Fibroblast of the conjunctiva (primary cell): ENCODE data around the gene RBM19.

Experiments used
- DNase-seq: peaks from one replicate; pipeline ENCODE4 v3.0.0-alpha.2; 2010; ENCODE audit warnings: low read depth

RBM19 gene

GRCh38 chr12:113950873-113951272 lies 15.3 kb downstream of the RBM19 start:
- DNase-seq: no peak

DNA sequence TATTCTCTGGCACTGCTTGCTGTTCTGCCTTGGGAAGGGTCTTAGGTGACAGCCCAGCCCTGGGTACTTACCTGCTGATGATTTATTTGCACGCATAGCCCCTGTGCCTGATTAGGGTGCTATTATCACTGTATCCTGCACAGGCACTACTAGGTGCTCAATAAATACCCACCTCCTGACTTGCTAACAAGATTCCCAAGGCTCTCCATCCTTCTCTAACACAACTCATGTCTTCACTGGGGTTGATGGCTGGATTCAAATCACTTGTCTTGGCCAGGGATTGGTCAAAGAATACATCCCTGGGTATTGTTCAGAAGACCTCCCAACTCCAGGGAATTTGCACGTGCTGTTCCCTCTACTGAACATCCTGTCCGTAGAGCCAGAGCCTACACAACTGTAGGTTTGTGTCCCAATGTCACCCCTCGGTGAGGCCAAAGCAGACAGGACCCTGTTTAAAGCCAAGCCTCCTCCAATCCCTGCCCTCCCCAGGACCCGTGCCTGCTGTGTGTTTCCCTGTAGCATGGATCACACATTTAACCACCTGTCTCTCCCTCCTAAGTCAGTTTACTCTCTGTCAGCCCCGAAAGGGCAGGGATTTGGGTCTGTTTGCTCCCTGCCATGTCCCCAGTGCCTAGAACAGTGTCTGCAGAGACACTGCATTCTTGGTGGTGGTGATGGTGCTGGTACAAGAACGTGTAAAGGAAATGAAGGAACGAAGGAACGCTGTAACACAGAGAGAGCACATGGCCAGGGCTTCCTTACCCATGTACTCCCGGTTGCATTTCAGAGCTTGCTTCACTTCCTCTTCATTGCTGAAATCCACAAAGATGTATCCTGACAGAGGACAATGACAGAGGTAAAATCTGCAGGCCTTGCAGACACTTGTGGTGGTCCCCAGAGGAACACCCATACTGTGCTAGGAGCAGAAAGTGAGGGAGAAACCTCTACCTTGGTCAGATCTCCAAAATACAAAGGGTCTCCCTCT lies 16.5 kb downstream of the RBM19 start:
- no peak for DNase-seq

- no peak for DNase-seq
Measured at GRCh38 chr12:113948151-113948914, 17.8 kb downstream of the RBM19 start.

DNA sequence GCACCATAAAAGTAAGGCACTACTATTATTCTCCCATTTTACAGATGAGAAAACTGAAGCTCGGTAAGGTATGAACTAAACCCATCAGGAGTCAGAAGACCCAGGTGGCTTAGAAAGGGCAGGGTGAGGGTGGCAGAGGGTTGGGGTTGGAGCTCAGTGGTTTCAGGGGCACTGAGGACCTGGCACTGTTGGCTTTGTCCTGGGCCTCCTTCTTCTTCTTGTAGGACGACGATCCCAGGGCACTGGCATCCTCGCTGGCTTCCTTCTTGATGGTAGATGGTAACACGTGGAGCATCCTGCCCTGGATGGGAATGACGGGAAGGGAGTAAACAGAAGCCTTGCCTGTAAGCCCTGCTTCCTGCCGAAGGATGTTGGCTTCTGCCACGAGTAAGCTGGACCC lies 19.9 kb downstream of the RBM19 start:
- no peak for DNase-seq

- DNase-seq: no peak
Measured at GRCh38 chr12:113945174-113946173, 20.7 kb downstream of the RBM19 start.

GRCh38 chr12:113942209-113942608 lies 23.9 kb downstream of the RBM19 start:
- DNase-seq: no peak

DNA sequence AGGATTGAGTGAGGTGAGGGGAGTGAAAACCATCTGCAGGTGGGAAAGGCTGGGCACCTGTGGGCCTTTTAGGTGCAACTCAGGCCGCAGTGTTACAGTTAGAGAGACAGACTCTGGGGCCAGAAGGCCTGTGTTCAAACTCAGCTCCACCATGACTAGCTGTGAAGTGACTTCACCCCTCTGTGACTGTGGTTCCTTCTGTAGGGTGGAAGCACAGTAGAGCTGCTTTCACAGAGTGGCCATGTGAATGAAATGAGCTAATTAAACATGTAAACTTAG lies 25.0 kb downstream of the RBM19 start:
- no peak for DNase-seq

GRCh38 chr12:113940357-113941207 lies 25.5 kb downstream of the RBM19 start:
- DNase-seq: no peak

DNA sequence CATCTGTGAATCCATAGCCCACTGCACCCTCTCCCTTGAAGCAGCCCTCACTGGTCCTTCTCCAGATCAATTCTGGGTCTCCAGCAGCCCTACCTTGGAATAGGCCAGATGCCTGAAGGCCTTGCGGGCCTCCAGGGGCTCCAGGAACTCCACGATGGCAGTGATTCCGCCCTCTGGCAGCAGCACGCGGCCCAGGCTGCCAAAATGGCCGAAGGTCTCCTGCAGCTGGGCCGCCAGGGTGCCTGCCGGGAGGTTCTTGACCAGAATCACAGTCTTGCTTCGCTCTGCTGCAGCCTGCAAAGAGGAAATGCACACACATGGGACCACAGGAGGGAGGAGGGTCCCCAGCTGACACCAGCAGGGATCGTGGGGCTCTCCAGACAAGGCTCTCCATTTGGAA lies 26.3 kb downstream of the RBM19 start:
- no peak for DNase-seq

GRCh38 chr12:113938471-113938870 lies 27.7 kb downstream of the RBM19 start:
- no peak for DNase-seq

- DNase-seq: no peak
Measured at GRCh38 chr12:113936460-113936859, 29.7 kb downstream of the RBM19 start.

- no peak for DNase-seq
Measured at GRCh38 chr12:113935459-113935858, 30.7 kb downstream of the RBM19 start.

GRCh38 chr12:113934946-113935345 lies 31.2 kb downstream of the RBM19 start:
- DNase-seq: no peak

DNA sequence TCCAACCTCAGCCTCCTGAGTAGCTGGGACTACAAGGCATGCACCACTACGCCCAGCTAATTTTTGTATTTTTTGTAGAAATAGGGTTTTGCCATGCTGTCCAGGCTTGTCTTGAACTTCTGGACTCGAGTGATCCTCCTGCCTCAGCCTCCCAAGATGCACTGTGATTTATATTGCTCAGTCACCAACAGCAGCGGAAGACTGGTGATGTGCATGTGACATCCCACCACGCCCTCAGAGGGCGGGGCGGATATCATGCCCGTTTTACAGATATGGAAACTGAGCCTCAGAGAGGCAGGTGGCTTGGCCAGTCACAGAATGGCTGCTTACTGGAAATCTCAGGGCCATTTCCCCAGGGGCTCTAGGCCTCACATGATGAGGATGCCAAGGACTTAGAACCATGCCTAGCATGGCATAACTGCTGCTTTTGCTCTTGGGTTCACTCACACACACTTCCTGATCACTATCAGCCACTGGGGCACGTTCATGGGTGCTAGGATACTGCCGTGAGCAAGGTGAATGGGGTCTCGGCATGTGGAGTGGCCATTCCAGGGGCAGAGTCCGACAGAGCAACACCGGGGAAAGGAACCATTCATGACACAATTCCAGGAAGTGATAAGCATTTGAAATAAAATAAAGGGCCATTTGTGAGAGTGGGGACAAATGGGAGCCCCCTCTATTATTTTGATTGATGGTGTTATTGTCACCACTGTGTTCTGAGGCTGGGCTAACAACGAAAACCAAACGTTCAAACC lies 31.9 kb downstream of the RBM19 start:
- DNase-seq: no peak

- DNase-seq: peak; percentile 35
Measured at GRCh38 chr12:113933201-113933786, 32.8 kb downstream of the RBM19 start.

GRCh38 chr12:113932381-113933196 lies 33.5 kb downstream of the RBM19 start:
- DNase-seq: peak; percentile 8

- no peak for DNase-seq
Measured at GRCh38 chr12:113931517-113931916, 34.6 kb downstream of the RBM19 start.

DNA sequence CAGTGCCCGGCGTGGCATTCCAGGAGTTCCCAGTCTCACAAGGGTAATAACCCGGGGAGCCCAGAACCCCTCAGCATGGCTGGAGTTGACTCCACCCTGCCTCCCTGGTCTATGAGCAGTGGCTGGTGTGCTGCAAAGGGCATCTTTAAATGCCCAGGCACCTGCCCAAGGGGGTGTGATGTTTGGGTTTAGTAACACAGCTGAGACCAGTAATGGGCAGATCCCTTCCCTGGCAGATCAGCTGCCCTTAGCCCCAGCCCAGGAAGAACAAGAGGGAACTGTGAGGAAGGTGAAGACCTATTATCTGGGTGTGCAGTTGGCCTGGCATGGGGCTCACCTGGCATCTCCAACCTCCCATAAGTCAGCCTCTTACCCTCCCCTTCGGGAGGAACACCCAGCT lies 35.9 kb downstream of the RBM19 start:
- no peak for DNase-seq
